HG02588 (cell line): ENCODE data around the gene MDP1.
"Not testable (repeated sequence)": the region's sequence is repeated elsewhere in the genome, so short reads cannot be mapped to it uniquely, and the experiment has no call there.

Experiments
- ATAC-seq: cut with Tn5 transposase; IDR thresholded peaks from one replicate; pipeline ENCODE4 v1.9.1; 2021; ENCODE audit warnings: mild to moderate bottlenecking, moderate library complexity; ENCODE audit not compliant: unreplicated experiment

The MDP1 gene

DNA sequence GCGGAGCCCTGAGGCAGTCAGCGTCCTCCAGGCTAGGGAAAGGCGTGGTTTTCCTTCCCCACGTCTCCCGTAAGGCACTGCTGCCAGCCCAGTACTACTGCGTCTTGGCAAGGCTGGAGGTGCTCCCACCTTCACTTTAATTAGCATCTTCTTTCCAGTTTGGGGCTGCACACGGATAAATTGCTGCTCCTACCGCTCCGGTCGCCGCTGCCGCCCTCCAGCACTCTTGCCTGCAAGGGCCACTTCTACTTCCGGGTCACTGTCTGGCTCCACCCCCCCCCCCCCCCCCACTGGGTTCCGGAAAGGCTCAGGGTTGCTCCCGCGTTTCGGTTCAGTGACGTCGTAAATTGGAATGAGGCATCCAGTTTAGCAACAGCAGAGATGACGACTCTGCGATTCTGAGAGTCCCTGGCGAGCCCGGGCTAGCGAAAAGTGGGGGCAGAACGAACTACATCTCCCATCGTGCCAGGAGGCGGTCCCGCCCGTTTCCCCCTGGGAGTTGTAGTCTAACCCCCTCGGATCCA is 16.3 kb upstream of the MDP1 start, which contains the start of gene NEDD8:
NEDD8 (minus strand) TSS at position 247 of the 524 bp plus-strand sequence; CDS start at position 147, 100 bp downstream.
- peak; percentile 74 for ATAC-seq

DNA sequence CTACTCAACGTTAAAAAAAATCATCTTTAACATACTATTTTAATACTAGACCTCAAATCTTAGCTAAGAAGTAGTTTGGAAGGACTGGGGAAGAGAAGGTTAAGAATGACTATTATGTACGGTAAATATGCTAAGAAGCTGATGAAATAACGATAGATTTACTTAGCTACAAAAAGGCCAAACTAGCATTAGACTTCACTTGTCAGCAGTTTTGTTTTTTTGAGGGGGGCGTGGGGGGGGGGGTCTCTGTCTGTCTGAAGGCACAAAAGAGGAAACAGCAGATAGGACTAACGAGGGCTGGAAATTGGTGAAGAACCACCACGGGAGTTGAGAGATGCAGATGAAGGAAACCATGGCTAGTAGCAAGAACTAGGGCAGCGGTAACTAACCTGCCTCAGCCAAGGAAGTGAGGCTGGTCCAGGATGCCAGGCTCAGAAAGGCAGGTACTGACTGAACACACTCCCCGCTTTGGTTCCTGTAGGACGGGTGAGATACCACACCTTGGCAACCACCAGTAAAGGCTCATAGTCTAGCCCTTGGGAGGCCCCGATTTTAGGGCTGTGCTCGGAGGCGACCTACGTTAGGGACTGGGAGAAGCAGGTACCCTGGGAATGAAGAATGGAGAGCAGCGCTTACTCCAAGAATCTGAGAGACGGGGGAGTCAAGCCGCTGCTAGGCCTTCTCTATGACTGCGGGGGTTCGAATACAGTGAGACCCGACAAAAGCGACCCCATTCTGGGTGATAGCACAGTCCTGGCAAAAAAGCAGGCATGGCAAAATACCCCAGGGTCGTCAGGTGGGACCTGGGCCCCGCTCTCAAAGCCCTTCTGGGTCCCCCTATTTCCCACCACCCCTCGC is 15.6 kb upstream of the MDP1 start:
- ATAC-seq: peak; percentile 15

DNA sequence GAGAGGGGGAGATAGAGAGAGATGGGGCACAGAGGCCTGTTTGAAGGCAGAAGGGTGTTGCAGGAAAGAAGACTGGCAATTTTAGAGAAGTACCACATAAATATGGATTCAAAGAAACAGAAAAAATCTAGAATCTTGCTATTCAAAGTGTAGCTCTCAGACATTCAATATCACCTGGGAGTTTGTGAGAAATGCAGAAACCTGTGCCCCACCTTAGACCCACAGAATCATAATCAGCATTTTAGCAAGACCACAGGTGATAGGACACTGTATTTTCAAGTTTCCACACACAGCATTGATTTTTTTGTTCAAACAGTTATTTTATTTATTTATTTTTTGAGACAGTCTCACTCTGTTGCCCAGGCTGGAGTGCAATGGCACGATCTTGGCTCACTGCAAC is 13.0 kb upstream of the MDP1 start:
- ATAC-seq: no peak

DNA sequence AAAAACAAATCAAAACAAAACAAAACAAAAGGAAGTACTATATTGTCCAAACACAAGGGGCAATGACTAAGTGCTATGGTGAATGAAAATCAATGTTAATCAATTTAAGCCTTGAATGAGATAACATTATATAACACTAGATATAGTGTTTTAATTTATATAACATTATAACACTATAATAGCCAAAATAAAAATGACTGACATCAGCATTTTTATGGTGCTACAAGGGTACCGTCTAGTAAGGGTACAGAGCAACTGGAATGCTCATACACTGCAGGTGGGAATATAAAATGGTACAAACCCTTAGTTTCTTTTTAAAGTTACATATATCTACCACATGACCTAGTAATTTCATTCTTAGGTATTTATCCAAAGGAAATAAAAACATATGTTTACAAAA is 10.6 kb upstream of the MDP1 start:
- no peak for ATAC-seq

DNA sequence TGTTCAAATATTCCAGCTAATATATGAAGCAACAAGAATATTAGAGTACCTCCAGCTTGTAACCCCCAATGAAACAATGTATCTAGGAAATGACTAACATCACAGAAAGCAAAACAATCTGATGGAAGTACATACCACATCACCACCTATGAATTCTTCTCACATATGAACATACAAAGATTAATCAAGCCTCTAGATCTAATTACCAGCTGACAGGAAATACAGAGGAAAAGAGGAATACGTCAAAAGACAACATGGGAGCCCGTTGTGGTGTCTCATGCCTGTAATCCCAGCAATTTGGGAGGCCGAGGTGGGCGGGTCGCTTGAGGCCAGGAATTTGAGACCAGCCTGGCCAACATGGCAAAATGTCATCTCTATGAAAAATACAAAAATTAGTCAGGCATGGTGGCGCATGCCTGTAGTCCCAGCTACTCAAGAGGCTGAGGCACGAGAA is 8.8 kb upstream of the MDP1 start:
- ATAC-seq: no peak

DNA sequence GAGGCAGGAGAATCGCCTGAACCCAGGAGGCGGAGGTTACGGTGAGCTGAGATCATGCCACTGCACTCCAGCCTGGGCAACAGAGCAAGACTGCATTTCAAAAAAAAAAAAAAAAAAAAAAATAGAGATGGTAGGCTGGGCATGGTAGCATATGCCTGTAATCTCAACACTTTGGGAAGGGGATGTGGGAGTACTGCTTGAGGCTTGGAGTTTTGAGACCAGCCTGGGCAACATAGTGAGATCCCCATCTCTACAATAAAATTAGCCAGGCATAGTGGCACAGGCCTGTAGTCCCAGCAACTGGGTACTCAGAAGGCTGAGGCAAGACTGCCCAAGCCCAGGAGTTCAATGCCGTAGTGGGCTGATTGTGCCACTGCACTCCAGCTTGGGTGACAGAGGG is 7.1 kb upstream of the MDP1 start:
- ATAC-seq: not testable (repeated sequence)

DNA sequence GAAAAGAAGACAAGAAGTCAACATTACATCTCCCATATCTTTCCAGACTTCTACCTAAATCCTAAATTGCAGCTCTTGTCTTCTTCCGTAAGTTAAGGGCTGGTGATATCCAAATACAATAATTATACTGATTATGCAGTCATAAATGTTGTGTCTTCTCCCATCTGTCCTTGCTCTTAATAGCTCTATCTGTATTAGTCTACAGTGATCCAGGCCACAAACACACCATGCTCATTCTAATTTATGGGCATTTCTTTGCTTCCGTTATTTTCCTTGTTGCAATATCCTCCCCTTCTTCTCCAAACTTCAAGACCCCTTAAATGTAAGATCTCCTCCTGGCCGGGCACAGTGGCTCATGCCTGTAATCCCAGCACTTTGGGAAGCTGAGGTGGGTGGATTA is 3.7 kb upstream of the MDP1 start:
- ATAC-seq: no peak

DNA sequence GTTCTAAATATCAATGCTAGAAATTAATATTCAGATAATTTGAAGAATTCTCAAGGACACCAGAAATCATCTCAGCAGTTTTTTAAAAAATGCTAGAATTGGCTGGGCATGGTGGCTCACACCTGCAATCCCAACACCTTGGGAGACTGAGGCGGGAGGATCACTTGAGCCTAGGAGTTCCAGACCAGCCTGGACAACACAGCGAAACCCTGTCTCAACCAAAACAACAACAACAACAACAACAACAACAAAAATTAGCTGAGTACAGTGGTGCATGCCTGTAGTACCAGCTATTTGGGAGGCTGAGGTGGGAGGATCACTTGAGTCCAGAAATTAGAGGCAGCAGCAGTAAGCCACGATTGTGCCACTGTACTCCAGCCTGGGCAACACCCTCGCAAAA is 3.2 kb upstream of the MDP1 start:
- ATAC-seq: no peak

DNA sequence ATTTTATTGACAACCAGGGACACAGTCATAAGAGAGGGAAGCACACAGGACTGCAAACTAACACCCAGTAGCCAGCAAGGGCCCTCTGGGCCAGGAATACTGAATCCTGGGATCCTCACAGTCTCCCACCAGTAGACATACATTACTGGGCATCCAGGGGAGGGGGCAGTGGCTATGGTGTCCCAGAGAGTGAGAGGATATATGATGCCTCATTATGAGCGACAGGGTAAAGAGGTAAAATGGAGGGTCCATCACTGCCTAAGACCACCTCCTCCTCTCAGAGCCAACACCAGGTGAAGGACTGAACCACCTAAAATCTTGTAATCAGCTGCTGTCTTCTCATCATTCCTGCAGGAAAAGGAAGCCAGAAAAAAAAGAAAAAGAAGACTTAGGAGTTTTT is 1.0 kb upstream of the MDP1 start:
- ATAC-seq: not testable (repeated sequence)

DNA sequence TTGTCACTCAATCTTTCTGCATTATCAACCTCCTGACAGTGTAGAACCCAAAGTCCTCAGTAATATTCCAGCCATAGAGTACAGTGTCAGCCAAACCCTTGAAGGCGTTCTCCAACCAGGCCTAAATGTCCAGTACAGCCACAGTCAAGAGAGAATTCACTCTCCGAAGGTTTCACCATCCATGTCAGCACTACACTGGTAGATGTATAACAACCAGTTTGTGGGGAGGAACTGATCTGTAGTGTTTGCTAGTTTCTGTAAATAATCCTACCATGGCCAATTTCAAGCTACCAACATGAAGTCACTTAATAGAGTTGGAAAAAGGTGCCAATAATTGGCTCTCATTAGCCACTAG is 456 bp upstream of the MDP1 start:
- no peak for ATAC-seq

DNA sequence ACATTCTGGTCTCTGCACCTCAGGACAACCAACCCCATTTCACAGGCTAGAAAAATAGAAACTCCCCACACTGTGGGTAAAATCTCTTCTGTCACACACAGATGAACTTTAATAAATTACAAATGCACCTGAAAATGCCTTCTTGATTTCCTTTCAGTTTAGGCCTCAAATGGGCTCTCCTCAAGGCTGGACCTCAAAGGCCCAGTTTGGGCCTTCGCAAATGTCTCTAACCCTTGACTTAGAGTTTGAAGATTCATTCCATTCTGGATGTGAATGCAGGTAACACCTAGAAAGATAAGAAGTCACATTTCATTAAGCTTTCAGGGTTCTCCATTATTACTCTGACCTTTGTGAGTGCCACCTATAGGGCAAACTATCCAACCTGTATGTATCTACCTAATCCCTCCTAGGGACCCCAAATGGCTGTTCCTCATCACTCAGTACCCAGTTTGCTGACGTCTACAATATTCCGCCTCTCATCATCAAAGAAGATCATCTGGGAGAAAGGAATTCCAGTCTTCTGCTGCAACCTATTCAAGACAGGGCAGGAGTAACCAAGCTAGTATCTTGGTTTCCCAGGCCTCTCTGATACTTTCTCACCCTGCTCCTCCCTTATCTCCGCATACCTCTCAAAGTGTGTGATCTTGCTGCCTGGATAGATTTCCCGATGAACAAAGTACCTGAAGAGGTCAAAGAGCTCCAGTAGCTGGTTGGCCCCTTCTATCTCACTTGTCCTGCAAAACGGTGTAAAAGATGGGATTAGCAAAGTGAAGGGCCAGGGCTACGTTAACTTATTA is 1.8 kb downstream of the MDP1 start:
- no peak for ATAC-seq

DNA sequence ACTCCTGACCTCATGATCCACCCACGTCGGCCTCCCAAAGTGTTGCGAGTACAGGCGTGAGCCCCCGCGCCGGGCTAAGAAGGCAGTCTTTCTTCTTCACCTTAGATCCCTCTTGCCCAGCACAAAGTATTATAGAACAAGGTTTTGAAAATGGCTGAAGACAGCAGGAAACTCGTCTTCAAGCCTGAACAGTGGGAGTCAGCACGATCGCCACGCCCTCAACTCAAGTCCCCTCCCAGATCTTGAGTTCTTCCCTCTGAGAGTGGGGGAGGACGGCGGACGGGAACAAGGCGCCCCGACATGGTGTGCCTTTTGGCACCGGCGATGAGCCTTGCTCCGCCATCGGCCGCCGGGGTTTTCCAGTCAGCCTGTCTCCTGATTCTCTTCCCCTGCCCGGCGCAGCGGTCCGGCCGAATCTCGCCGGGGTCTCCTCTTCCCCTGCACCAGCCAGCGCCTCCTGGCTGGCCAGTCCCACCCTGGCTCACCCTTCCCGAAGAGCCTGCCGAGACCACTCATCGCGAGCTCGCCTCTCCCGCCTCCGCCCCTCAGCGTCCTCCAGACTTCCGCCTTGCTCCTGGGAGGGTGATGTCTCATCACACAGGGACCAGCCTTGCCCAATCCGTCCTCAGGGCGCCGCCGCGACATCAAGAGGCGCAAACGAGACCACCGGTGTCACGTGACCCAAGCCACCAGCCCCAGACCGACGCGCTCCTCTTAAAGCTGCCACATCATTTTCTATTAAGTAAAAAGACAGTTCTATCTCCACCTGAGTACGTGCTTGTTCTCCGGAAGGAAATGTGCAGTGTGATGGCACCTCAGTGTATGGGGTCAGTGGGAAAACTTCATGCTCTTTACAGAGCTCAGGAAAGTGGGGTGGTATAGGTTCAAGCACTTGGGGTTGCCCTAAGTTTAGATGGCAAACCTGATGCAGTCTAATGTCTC is 2.7 kb downstream of the MDP1 start, which contains the start of gene CHMP4A:
CHMP4A (minus strand) TSS at position 565 of the 942 bp plus-strand sequence; CDS start at position 516, 49 bp downstream.
- ATAC-seq: peak; percentile 76

DNA sequence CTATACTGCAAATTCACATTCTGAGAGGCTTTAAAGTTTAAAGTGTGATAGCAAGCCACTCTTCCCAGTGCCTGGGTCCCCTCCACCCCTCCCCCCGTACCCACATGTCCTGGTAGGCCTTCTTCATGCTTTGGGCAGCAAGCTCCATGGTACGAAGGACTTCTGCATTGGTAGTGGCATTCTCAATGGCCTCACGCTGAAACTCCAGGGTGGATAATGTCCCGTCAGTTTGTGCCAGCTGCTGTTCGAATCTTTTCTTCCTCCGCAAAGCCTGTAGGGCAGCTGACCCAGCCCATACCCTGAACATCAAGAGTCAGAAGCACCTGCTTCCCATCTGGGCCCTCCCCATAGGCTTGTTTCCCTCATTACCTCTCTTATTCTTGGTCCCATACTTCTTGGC is 4.6 kb downstream of the MDP1 start:
- no peak for ATAC-seq

DNA sequence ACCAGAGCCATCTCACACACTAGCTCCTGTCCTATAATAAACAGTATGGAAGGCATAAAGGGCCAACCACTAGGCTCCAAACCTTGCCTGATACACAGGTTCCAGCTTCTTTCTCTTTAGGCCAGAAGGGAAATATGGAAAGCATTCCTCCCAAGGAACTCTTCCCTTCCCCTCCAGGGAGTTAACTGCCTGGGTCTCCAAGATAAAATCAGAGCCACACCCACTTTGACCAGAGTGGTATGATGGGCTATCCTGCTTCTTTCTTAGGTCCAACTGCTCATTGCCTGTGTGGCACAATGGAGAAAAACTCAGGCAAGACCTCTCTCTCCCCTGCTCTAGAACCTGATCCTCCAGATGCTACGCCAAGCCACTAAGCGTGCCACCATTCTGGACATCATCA is 8.2 kb downstream of the MDP1 start:
- no peak for ATAC-seq

DNA sequence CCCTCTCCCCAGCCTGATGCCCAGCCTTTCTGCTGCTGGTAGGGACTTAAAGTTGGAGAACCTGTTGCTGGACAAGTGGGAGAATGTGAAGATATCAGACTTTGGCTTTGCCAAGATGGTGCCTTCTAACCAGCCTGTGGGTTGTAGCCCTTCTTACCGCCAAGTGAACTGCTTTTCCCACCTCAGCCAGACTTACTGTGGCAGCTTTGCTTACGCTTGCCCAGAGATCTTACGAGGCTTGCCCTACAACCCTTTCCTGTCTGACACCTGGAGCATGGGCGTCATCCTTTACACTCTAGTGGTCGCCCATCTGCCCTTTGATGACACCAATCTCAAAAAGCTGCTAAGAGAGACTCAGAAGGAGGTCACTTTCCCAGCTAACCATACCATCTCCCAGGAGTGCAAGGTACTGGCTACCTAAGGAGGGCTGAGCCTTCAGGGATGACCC is 8.7 kb downstream of the MDP1 start:
- ATAC-seq: no peak

DNA sequence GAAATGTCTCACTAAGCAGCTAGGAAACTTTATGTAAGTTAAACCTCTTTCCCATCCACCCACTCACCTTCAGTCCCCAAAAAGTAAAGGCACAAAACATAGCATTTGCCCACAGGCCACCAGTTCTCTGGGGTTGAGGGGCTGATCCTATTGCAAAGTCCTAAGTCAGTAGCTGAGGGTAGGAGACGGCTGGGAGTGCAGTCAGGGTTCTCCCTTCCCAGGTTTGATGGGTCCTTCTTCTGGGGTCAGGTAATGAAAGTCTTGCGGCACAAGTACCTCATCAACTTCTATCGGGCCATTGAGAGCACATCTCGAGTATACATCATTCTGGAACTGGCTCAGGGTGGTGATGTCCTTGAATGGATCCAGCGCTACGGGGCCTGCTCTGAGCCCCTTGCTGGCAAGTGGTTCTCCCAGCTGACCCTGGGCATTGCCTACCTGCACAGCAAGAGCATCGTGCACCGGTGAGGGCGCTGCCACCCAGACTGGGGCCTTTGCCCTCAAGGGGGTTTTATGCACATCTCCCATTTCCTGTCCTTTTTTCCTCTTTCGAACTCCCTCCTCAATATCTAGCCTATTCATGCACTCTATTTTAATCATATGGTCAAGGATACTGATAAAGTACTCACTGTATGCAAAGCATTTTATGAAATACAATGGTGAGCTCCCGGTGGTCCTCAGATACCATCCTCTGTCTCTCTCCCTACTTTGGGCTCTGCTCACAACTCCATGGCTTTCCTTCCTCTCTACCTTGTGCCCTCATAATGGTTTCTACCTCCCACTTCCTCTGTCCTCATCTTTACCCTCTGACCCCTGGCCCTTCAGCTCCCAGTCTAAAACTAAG is 9.4 kb downstream of the MDP1 start:
- no peak for ATAC-seq

DNA sequence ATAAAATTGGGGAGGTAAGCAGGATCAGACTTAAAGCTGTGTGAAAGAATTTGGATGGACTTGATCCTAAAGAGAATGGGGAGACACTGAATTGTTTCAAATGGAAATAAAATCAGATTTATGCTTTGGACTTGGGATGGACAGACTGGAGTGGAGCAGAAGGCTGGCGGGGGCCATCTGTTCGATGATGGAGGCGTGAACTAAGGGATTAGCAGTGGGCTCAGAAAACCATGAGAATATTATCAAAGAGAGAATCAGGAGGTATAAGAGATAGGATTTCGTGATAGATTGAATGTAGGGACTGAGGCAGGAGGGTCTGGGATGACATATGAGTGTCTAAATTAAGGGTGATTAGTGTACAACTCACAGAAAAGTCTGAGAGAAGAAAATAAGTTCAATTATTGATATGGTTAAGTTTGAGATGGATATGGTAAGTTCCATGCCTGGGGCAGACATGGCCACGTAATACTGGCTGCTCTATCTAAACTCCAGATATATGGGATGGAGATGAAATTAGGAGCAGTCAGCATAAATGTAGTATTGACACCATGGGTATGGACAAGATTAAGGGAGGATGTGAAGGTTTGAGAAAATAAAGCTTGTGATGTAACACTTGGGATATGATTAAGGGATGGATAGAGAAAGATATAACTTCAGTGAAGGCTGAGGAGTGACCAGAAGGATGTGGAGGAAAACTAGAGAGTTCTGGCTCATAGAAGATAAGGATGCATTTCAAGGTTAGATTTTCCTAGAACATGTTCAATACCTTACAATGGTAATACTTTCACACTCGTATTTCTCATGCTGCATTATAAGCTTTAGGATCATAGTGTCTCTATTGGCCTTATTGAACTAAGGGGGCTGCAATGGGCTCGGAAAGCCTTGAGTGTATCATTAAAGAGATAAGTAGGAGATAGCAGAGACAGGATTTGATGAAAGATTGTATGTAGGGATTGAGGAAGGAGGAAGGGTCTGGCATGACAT is 11.4 kb downstream of the MDP1 start:
- ATAC-seq: no peak

DNA sequence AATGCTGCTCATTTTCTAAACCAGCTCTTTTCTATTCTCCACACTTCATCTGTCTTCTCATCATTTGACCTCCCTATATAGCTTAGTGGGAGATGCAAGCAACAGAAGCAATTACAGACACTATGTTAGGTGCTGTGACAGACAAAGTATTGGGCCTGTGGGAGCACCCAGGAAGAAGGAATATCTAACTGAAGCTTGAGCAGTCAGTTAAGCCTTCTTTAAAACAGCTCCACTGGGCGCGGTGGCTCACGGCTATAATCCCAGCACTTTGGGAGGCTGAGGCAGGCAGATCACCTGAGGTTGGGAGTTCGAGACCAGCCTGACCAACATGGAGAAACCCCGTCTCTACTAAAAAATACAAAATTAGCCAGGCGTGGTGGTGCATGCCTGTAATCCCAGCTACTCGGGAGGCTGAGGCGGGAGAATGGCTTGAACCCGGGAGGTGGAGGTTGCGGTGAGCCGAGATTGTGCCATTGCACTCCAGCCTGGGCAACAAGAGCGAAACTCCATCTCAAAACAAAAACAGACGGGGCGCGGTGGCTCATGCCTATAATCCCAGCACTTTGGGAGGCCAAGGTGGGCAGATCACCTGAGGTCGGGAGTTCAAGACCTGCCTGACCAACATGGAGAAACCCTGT is 12.5 kb downstream of the MDP1 start:
- ATAC-seq: not testable (repeated sequence)
